Subcutaneous adipose tissue (tissue), 4 donors: Measurements from ENCODE around the gene SHC1. TPM values are rescaled to one million over a fixed set of nuclear protein-coding genes. Genes with fewer than 3 reads are reported as not detected.

ENCODE experiments used
- CTCF ChIP-seq: fragments of 450-650 bp; IDR thresholded peaks from one replicate; pipeline ENCODE4 v1.5.1; 2016; ENCODE audit warnings: low read depth, mild to moderate bottlenecking, control low read depth, antibody characterized with exemption, moderate library complexity
- total RNA-seq, 4 donors: library from RNA; depleted of rRNA; stranded (reverse); fragments of >200 nt; gene quantifications; one replicate each; pipeline ENCODE4 v1.1.0, GENCODE V29; 2016

SHC1 gene
- total RNA-seq, 4 donors from 2014 or later = 87.1 to 171 (median 102) TPM

- TF ChIP-seq CTCF = no peak
Measured at GRCh38 chr1:155006601-155007101, 36.1 kb upstream of the SHC1 start.

GRCh38 chr1:155005076-155006011 is 34.8 kb upstream of the SHC1 start:
- TF ChIP-seq CTCF = no peak

GRCh38 chr1:155004352-155005075 is 34.0 kb upstream of the SHC1 start:
- no peak for TF ChIP-seq CTCF

- TF ChIP-seq CTCF = no peak
Measured at GRCh38 chr1:155003766-155004351, 33.3 kb upstream of the SHC1 start.

GRCh38 chr1:155003227-155003765 is 32.7 kb upstream of the SHC1 start:
- no peak for TF ChIP-seq CTCF

- TF ChIP-seq CTCF = no peak
Measured at GRCh38 chr1:155002464-155003226, 32.1 kb upstream of the SHC1 start, which contains the start of gene ZBTB7B. Gene ZBTB7B (plus strand): TSS chr1:155002802. CDS start chr1:155014661, 11,859 bp downstream.
